Stimulated activated naive CD8-positive, alpha-beta T cell treated with anti-CD3 and anti-CD28 coated beads, Interleukin-15, Interleukin-2, amounts not matched to agents 100 ng/mL and 50 ng/mL, for 24 hours (primary cell): Measurements from ENCODE around the gene HOXB9.

Source experiments
- H3K27ac Mint-ChIP-seq: one replicate; pipeline ENCODE4 v1.8.0; 2021; ENCODE audit warnings: mild to moderate bottlenecking, mixed read lengths
- H3K27me3 Mint-ChIP-seq: one replicate; pipeline ENCODE4 v1.8.0; 2021; ENCODE audit warnings: mixed read lengths
- H3K36me3 Mint-ChIP-seq: one replicate; pipeline ENCODE4 v1.8.0; 2021; ENCODE audit warnings: low read depth, mixed read lengths
- H3K4me1 Mint-ChIP-seq: one replicate; pipeline ENCODE4 v1.8.0; 2021; ENCODE audit warnings: low read depth, mixed read lengths
- H3K4me3 Mint-ChIP-seq: one replicate; pipeline ENCODE4 v1.8.0; 2021; ENCODE audit warnings: mild to moderate bottlenecking, mixed read lengths
- H3K9me3 Mint-ChIP-seq: one replicate; pipeline ENCODE4 v1.8.0; 2021; ENCODE audit warnings: mixed read lengths

HOXB9 gene

DNA sequence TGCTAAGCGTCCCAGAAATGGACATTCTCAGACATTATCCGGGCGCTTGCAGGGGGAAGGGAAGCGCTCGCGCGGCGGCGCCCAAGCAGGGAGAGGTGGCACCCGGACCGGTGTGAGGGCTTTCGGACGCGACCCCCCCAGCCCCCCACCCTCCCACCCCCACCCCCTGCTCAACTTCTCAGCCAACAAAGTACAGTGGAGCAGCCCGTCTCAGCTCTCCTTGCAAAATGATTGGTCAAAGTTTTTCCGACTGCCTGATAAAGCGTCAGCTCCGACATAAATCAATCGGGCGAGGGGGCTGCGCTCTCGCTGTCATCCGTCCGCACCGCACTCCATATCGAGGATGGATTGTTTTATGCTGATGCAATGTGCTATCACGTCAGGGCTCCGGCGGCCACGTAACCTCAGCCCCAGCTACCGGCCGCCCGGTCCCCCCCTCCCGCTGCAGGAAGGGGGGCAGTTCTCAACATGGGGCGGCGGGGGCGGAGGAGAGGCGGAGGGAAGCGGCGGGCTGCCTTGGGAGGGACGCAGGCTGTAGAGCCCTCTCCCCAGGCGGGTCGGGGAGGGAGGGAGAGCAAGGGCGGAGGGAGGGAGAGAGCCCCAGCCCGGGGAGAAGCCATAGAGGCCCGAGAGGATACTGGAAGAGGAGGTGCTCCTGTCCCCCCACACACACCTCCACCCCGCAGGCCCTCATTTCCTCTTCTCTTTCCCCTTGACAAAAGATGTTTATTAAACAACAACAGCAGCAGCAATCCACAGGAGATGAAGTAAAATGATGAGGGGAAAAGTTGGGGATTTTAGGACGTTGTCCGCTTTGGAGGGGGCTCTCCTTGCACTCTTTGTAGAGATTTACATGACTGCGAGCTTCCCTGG lies at the start of gene HOXB9:
Gene HOXB9, minus strand, starts transcription at position 114 of the 873 bp plus-strand sequence. Its CDS starts 89 bp downstream, at position 25.
- Mint-ChIP-seq H3K9me3 (no peaks in the 10 kb centered on the region), H3K36me3 (no peaks in the 10 kb centered on the region), H3K4me3 (peak within 1 kb of the TSS; percentile 83), H3K4me1 (peaks cover 14% of the 10 kb centered on the region), H3K27ac (peak within 1 kb of the TSS; percentile 89), H3K27me3 (peaks cover 85% of the 10 kb centered on the region)

DNA sequence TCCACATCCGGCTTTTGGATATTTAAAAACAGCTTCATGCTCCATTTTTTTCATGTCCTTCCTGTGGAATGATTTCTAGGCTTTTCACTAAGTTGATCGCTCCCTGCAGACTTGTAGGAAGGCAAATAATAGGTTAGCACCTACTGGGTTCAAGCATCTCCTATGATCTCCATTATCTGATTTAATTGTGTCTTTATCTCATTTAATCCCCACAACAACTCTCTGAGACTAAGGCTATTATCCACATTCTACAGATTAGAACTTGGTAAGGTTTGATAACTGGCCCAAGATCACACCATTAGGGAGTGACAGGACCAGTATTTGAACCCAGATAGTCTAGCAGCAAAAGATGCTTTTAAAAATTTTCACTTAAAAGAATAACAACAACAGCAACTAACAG lies 46.2 kb upstream of the HOXB9 start:
- peaks cover 48% of the 10 kb centered on the region for H3K27me3 Mint-ChIP-seq

GRCh38 chr17:48671697-48672171 lies 45.6 kb upstream of the HOXB9 start:
- no peaks in the 10 kb centered on the region for H3K9me3 Mint-ChIP-seq
- H3K36me3 Mint-ChIP-seq: no peaks in the 10 kb centered on the region
- peak overlapping the region; percentile 18 for H3K4me3 Mint-ChIP-seq
- H3K27me3 Mint-ChIP-seq: peaks cover 42% of the 10 kb centered on the region
- no peaks in the 10 kb centered on the region for H3K4me1 Mint-ChIP-seq
- H3K27ac Mint-ChIP-seq: no peak overlapping the region

More for the DNA sequence above, 46.2 kb upstream of the HOXB9 start:
- Mint-ChIP-seq H3K4me1 (no peaks in the 10 kb centered on the region), H3K27ac (no peak overlapping the region), H3K9me3 (no peaks in the 10 kb centered on the region), H3K4me3 (no peak overlapping the region), H3K36me3 (no peaks in the 10 kb centered on the region)

GRCh38 chr17:48663134-48663924 lies 37.2 kb upstream of the HOXB9 start:
- Mint-ChIP-seq H3K27me3 (peaks cover 33% of the 10 kb centered on the region), H3K4me1 (no peaks in the 10 kb centered on the region), H3K27ac (no peak overlapping the region), H3K9me3 (no peaks in the 10 kb centered on the region), H3K36me3 (no peaks in the 10 kb centered on the region), H3K4me3 (no peak overlapping the region)

DNA sequence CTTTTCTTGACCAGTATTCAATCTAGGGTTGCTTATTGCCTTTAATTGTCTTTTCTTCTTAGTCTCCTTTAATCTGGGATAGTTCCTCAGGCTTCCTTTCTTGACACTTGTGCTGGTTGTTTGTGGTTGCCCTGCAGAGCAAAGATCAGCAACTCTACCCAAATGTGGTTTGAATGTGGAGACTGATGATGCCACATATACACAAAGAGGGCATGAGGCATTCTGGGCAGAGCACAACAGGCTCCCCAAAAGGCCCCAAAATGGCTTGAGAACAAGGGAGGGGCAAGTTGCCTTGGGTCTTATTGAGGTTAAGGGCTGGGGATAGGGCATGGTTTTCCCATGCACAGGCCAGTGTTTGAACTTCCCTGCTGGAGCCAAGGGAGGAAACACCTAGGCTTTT lies 29.8 kb upstream of the HOXB9 start:
- Mint-ChIP-seq H3K27ac (no peak overlapping the region), H3K4me3 (no peak overlapping the region), H3K36me3 (no peaks in the 10 kb centered on the region), H3K4me1 (peaks cover 4% of the 10 kb centered on the region), H3K9me3 (no peaks in the 10 kb centered on the region), H3K27me3 (peaks cover 15% of the 10 kb centered on the region)

DNA sequence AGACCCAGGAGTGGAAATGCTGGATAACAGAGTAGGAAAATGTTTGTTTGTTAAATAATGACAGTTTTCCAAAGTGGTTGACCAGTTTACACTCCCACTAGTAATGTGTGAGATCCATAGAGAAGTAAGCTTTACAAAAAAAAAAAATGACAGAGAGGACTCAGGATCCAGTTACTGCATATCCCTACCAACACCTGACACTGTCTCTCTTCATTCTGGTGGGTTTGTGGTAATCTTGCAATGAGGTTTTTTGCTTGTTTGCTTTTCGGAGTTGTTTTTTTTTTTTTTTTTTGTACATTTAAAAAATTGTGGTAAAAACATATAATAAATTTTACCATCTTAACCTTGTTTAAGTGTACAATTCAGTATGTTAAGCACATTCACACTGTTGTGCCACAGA lies 23.6 kb upstream of the HOXB9 start:
- Mint-ChIP-seq H3K27ac (no peak overlapping the region), H3K4me3 (no peak overlapping the region), H3K36me3 (no peaks in the 10 kb centered on the region), H3K4me1 (peaks cover 21% of the 10 kb centered on the region), H3K27me3 (peaks cover 44% of the 10 kb centered on the region), H3K9me3 (no peaks in the 10 kb centered on the region)

DNA sequence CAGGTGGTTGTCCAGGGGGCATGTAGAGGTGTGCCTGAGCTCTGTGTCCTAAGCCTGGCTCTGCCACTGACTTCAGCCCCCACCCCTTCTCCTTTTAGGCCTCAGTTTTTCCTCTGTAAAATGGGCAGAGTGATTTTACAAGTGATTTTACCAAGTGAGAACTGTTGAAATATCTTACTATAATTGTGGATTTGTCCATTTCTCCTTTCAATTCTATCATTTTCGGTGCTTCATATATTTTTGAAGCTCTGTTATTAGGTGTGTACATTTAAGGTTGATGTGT lies 21.7 kb upstream of the HOXB9 start:
- Mint-ChIP-seq H3K4me1 (peaks cover 21% of the 10 kb centered on the region), H3K9me3 (no peaks in the 10 kb centered on the region), H3K27me3 (peaks cover 62% of the 10 kb centered on the region), H3K27ac (no peak overlapping the region), H3K36me3 (no peaks in the 10 kb centered on the region), H3K4me3 (peak overlapping the region; percentile 78)

DNA sequence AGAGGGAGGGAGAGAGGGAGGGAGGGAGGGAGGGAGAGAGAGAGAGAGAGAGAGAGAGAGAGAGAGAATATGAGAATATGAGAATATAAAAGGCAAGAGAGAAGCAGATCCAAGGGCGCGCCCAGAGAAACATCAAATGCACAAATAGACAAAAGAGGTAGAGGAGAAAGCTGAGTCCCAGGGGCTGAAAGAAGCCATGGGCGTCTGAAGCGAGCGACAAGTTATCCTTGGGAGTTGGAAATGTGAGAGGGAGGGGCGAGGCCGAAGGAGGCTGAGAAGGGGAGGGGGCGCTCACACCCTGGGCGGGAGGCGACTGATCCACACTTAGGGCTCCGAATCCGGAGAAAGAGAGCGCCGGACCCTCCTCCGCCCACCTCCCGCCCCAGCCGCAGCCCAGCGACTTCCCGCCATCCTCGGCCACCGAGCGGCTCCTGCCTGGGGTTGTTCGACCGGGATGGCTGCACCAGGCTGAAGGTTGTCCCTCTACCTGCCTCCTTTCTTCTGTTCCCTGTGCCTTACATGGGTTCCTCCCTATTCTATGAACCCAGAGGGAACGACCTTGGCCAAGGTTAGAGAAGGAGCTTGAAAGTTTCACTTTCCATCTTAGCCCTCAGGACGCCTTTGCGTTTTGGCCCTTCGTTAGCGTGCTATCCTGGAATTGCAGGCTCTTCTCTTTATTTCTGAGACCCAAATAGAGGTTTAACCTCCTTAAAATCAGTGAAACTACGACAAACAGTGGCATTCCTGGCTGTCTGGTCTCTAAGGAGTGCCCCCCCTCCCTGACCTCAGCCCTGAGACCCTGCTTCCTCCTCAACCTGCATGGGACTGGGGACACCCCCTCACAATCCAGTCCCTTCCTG lies 21.2 kb upstream of the HOXB9 start:
- Mint-ChIP-seq H3K27ac (no peak overlapping the region), H3K36me3 (no peaks in the 10 kb centered on the region), H3K27me3 (peaks cover 68% of the 10 kb centered on the region), H3K4me3 (peak overlapping the region; percentile 78), H3K9me3 (no peaks in the 10 kb centered on the region), H3K4me1 (peaks cover 21% of the 10 kb centered on the region)

DNA sequence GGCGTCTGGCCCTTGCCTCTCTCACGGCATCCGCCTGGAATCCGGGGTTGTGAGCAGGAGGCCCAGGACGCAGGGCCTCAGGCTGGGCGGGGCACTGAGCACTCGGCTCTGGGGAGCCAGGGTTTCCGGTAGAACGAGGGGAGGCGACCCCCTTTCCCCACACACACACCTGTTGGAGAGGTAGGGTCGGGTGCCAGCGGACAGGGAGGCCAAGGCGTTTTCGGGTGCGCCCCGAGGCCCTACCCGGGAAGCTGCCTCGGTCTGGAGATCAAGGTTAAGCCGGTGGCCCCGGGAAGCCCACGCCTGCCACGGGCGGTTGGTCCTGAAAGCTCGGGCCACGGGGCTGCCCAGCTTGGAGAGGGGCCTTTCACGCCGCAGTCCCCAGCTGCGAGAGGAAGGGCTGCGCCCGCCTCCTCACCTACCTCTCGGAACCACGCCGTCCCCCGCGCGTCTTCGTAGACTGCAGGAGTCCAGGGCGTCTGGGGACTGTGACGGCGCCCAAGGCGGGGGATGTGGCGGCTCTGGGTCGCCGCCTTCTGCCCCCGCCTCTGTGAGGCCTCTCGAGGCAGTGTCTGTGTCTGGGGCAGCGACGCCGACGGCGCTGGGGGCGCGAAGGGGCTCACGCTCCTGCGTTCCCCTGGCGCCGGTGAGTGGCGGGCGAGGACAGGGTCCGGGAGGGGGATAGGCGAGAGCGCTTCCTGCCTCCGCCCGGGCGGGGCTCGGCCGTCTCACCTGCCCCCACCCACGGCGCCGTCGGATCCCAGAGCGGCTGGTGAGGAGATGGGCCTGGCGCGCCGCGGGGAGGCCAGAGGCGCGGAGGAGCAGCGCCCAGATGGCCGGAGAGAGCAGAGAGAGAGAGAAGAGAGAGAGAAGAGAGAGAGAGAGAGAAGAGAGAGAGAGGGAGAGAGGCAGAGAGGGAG lies 20.3 kb upstream of the HOXB9 start:
- Mint-ChIP-seq H3K4me1 (peaks cover 21% of the 10 kb centered on the region), H3K9me3 (no peaks in the 10 kb centered on the region), H3K27me3 (peaks cover 76% of the 10 kb centered on the region), H3K27ac (no peak overlapping the region), H3K4me3 (peak overlapping the region; percentile 78), H3K36me3 (no peaks in the 10 kb centered on the region)

DNA sequence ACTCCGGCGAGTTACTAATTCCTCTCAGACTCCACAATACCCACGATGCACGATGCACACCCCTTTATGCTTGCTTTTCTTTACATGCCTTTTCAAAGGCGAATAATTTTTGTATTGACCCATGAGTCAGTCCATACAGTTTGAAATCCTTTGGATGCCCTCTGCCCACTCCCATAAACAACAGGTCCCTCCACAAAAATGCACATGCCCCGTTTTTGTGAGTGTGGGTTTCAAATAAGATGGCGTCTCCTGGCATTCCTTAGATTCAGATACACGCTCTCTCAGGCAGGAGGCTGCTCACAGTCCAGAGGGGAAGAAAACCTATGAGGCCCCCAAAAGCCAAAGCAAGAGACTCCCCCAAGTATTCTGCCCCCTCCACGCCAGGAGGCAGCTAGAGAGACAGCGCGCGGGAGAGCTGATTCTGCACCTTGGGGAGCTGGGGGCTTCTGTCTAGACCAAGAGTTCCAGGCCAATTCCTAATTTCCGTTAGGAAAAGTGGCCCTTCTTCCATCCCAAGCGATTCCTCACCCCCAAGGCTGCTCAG lies 19.6 kb upstream of the HOXB9 start:
- peak overlapping the region; percentile 78 for H3K4me3 Mint-ChIP-seq
- H3K4me1 Mint-ChIP-seq: peaks cover 21% of the 10 kb centered on the region
- peaks cover 83% of the 10 kb centered on the region for H3K27me3 Mint-ChIP-seq
- no peaks in the 10 kb centered on the region for H3K36me3 Mint-ChIP-seq
- no peak overlapping the region for H3K27ac Mint-ChIP-seq
- H3K9me3 Mint-ChIP-seq: no peaks in the 10 kb centered on the region

DNA sequence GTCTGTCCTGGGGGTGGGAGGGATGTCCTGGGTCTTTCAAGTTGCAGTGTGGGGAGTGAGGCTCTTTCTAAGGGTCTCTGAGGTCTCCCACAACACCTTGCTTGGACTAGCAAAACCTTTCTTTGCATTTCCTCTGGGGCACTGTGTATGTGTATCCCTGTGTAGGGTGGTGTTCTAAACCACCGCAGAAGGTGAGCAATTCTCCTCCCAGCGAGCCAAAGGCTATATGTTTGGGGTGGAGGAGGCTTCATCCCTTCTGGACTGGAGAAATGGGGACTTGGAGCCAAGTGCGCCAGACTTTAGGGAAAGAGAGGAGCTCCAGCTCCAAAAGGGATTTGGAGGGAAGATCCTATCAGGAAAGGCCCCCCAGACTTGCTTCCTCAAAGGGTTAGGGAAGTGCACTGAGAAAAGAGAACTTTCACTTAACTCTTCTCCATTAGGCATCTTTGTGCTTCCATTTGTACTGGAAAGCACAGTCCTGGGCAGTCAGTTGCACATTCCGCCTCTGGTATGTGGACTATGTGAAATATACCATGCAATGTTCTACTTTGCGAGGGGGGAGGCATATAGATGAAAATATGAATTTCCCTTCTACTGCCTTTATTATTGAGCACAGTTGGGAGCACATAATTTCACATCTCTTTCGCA lies 18.9 kb upstream of the HOXB9 start:
- H3K4me3 Mint-ChIP-seq: no peak overlapping the region
- no peak overlapping the region for H3K27ac Mint-ChIP-seq

GRCh38 chr17:48644159-48644558 lies 18.0 kb upstream of the HOXB9 start:
- H3K4me1 Mint-ChIP-seq: peaks cover 21% of the 10 kb centered on the region
- H3K27ac Mint-ChIP-seq: no peak overlapping the region
- H3K36me3 Mint-ChIP-seq: no peaks in the 10 kb centered on the region
- peaks cover 85% of the 10 kb centered on the region for H3K27me3 Mint-ChIP-seq
- H3K9me3 Mint-ChIP-seq: no peaks in the 10 kb centered on the region
- H3K4me3 Mint-ChIP-seq: no peak overlapping the region

More for the DNA sequence above, 18.9 kb upstream of the HOXB9 start:
- Mint-ChIP-seq H3K36me3 (no peaks in the 10 kb centered on the region), H3K9me3 (no peaks in the 10 kb centered on the region), H3K27me3 (peaks cover 83% of the 10 kb centered on the region), H3K4me1 (peaks cover 21% of the 10 kb centered on the region)

- H3K4me3 Mint-ChIP-seq: no peak overlapping the region
- H3K27ac Mint-ChIP-seq: no peak overlapping the region
- H3K9me3 Mint-ChIP-seq: no peaks in the 10 kb centered on the region
- H3K36me3 Mint-ChIP-seq: no peaks in the 10 kb centered on the region
- H3K27me3 Mint-ChIP-seq: peaks cover 89% of the 10 kb centered on the region
- H3K4me1 Mint-ChIP-seq: peaks cover 21% of the 10 kb centered on the region
These were observed 17.5 kb upstream of the HOXB9 start for GRCh38 chr17:48643697-48644012.
